Central memory CD8-positive, alpha-beta T cell (primary cell): ENCODE results near the gene NUP155.
"Not testable (repeated sequence)": the region's sequence is repeated elsewhere in the genome, so short reads cannot be mapped to it uniquely, and the experiment has no call there.

Experiments used
- ATAC-seq: fragments of 150-1000 bp; cut with Tn5 transposase; replicated peaks from 2 replicates; pipeline ENCODE4 v1.10.0; 2022; ENCODE audit warnings: mild to moderate bottlenecking, moderate FRiP score, moderate number of reproducible peaks; ENCODE audit not compliant: poor library complexity, severe bottlenecking; ENCODE audit errors: extremely low read depth
- DNase-seq, 2 donors: peaks; one replicate each; pipeline ENCODE4 v3.0.0; 2021; ENCODE audit warnings: low spot score in 2 of 2
- H3K27ac Mint-ChIP-seq: one replicate; pipeline ENCODE4 v1.8.0; 2022; ENCODE audit warnings: low read depth, mild to moderate bottlenecking, moderate library complexity, mixed read lengths
- H3K27me3 Mint-ChIP-seq: one replicate; pipeline ENCODE4 v1.8.0; 2022; ENCODE audit warnings: mixed read lengths
- H3K36me3 Mint-ChIP-seq: one replicate; pipeline ENCODE4 v1.8.0; 2022; ENCODE audit warnings: mild to moderate bottlenecking, moderate library complexity, mixed read lengths; ENCODE audit not compliant: insufficient read depth
- H3K4me1 Mint-ChIP-seq: one replicate; pipeline ENCODE4 v1.8.0; 2022; ENCODE audit warnings: mixed read lengths
- H3K4me3 Mint-ChIP-seq: one replicate; pipeline ENCODE4 v1.8.0; 2022; ENCODE audit warnings: mild to moderate bottlenecking, moderate library complexity, mixed read lengths
- H3K9me3 Mint-ChIP-seq: one replicate; pipeline ENCODE4 v1.8.0; 2022; ENCODE audit warnings: mixed read lengths

The NUP155 gene

GRCh38 chr5:37370864-37371726 lies at the start of gene NUP155:
NUP155 (minus strand) TSS chr5:37371106; CDS start chr5:37370977, 129 bp downstream.
- peaks cover 17% of the 10 kb centered on the region for H3K36me3 Mint-ChIP-seq

GRCh38 chr5:37417347-37417746 lies 46.4 kb upstream of the NUP155 start:
- DNase-seq (no peak), ATAC-seq (no peak)
- H3K9me3 Mint-ChIP-seq: no peaks in the 10 kb centered on the region
- no peak overlapping the region for H3K27ac Mint-ChIP-seq
- H3K4me1 Mint-ChIP-seq: no peaks in the 10 kb centered on the region
- H3K4me3 Mint-ChIP-seq: no peak overlapping the region
- peaks cover 14% of the 10 kb centered on the region for H3K36me3 Mint-ChIP-seq
- no peaks in the 10 kb centered on the region for H3K27me3 Mint-ChIP-seq

More at GRCh38 chr5:37370864-37371726, at the start of gene NUP155:
- no peaks in the 10 kb centered on the region for H3K27me3 Mint-ChIP-seq
- H3K9me3 Mint-ChIP-seq: no peaks in the 10 kb centered on the region
- peak within 1 kb of the TSS; percentile 100 for H3K27ac Mint-ChIP-seq
- H3K4me3 Mint-ChIP-seq: peak within 1 kb of the TSS; percentile 97
- DNase-seq (peak; percentile 68 to 71), ATAC-seq (peak; percentile 94)
- H3K4me1 Mint-ChIP-seq: peaks cover 46% of the 10 kb centered on the region

GRCh38 chr5:37415456-37415855 lies 44.5 kb upstream of the NUP155 start:
- H3K36me3 Mint-ChIP-seq: peaks cover 14% of the 10 kb centered on the region
- not testable (repeated sequence) for H3K4me1 Mint-ChIP-seq, H3K27ac Mint-ChIP-seq, H3K9me3 Mint-ChIP-seq, ATAC-seq, H3K4me3 Mint-ChIP-seq, DNase-seq, H3K27me3 Mint-ChIP-seq

GRCh38 chr5:37412515-37412914 lies 41.6 kb upstream of the NUP155 start:
- ATAC-seq (no peak), DNase-seq (no peak)
- Mint-ChIP-seq H3K4me1 (no peaks in the 10 kb centered on the region), H3K27ac (no peak overlapping the region), H3K9me3 (no peaks in the 10 kb centered on the region), H3K4me3 (no peak overlapping the region), H3K36me3 (peaks cover 21% of the 10 kb centered on the region), H3K27me3 (no peaks in the 10 kb centered on the region)

- Mint-ChIP-seq H3K9me3 (no peaks in the 10 kb centered on the region), H3K27me3 (no peaks in the 10 kb centered on the region), H3K27ac (no peak overlapping the region), H3K36me3 (peaks cover 38% of the 10 kb centered on the region), H3K4me1 (no peaks in the 10 kb centered on the region), H3K4me3 (no peak overlapping the region)
- DNase-seq: no peak
- ATAC-seq: no peak
Measured at GRCh38 chr5:37400501-37400900, 29.6 kb upstream of the NUP155 start.

- H3K4me1 Mint-ChIP-seq: peaks cover 2% of the 10 kb centered on the region
- ATAC-seq: no peak
- peak overlapping the region; percentile 13 for H3K27ac Mint-ChIP-seq
- H3K27me3 Mint-ChIP-seq: no peaks in the 10 kb centered on the region
- H3K36me3 Mint-ChIP-seq: peaks cover 54% of the 10 kb centered on the region
- DNase-seq: no peak
- no peaks in the 10 kb centered on the region for H3K9me3 Mint-ChIP-seq
- H3K4me3 Mint-ChIP-seq: no peak overlapping the region
Measured at GRCh38 chr5:37396352-37396751, 25.4 kb upstream of the NUP155 start.

- ATAC-seq (no peak), DNase-seq (no peak)
- no peak overlapping the region for H3K27ac Mint-ChIP-seq
- H3K27me3 Mint-ChIP-seq: no peaks in the 10 kb centered on the region
- peaks cover 50% of the 10 kb centered on the region for H3K36me3 Mint-ChIP-seq
- H3K4me1 Mint-ChIP-seq: peaks cover 5% of the 10 kb centered on the region
- no peaks in the 10 kb centered on the region for H3K9me3 Mint-ChIP-seq
- H3K4me3 Mint-ChIP-seq: no peak overlapping the region
Measured at GRCh38 chr5:37391591-37391990, 20.7 kb upstream of the NUP155 start.

GRCh38 chr5:37379100-37379628 lies 8.3 kb upstream of the NUP155 start, which contains the start of gene WDR70:
WDR70 (plus strand) TSS chr5:37379318; CDS start chr5:37379368, 50 bp downstream.
- not testable (repeated sequence) for H3K9me3 Mint-ChIP-seq, H3K4me1 Mint-ChIP-seq, H3K27me3 Mint-ChIP-seq
- peaks cover 26% of the 10 kb centered on the region for H3K36me3 Mint-ChIP-seq
- DNase-seq (peak; percentile 55 to 58), ATAC-seq (peak; percentile 96)
- H3K27ac Mint-ChIP-seq: peak within 1 kb of the TSS; percentile 91
- H3K4me3 Mint-ChIP-seq: peak within 1 kb of the TSS; percentile 93

GRCh38 chr5:37378066-37378465 lies 7.2 kb upstream of the NUP155 start:
- Mint-ChIP-seq H3K4me3 (peak overlapping the region; percentile 93), H3K36me3 (peaks cover 16% of the 10 kb centered on the region)
- DNase-seq, H3K4me1 Mint-ChIP-seq, ATAC-seq, H3K27ac Mint-ChIP-seq, H3K27me3 Mint-ChIP-seq, H3K9me3 Mint-ChIP-seq: not testable (repeated sequence)

- no peak overlapping the region for H3K4me3 Mint-ChIP-seq
- no peak for ATAC-seq
- H3K27me3 Mint-ChIP-seq: no peaks in the 10 kb centered on the region
Measured at GRCh38 chr5:37375091-37375490, 4.2 kb upstream of the NUP155 start.

GRCh38 chr5:37370550-37370863 lies 399 bp downstream of the NUP155 start:
- H3K27ac Mint-ChIP-seq: peak overlapping the region; percentile 100
- peak; percentile 24 for ATAC-seq
- H3K4me1 Mint-ChIP-seq: peaks cover 51% of the 10 kb centered on the region
- peak overlapping the region; percentile 97 for H3K4me3 Mint-ChIP-seq
- no peaks in the 10 kb centered on the region for H3K9me3 Mint-ChIP-seq
- no peak for DNase-seq
- peaks cover 17% of the 10 kb centered on the region for H3K36me3 Mint-ChIP-seq
- H3K27me3 Mint-ChIP-seq: no peaks in the 10 kb centered on the region

More at GRCh38 chr5:37375091-37375490, 4.2 kb upstream of the NUP155 start:
- Mint-ChIP-seq H3K9me3 (no peaks in the 10 kb centered on the region), H3K36me3 (peaks cover 18% of the 10 kb centered on the region), H3K27ac (no peak overlapping the region), H3K4me1 (peaks cover 23% of the 10 kb centered on the region)
- DNase-seq: no peak

GRCh38 chr5:37355161-37355560 lies 15.7 kb downstream of the NUP155 start:
- Mint-ChIP-seq H3K36me3 (peaks cover 47% of the 10 kb centered on the region), H3K9me3 (no peaks in the 10 kb centered on the region), H3K4me3 (no peak overlapping the region), H3K27me3 (no peaks in the 10 kb centered on the region), H3K27ac (no peak overlapping the region), H3K4me1 (no peaks in the 10 kb centered on the region)
- ATAC-seq (no peak), DNase-seq (no peak)

GRCh38 chr5:37342741-37343140 lies 28.2 kb downstream of the NUP155 start:
- peaks cover 72% of the 10 kb centered on the region for H3K36me3 Mint-ChIP-seq
- not testable (repeated sequence) for DNase-seq, H3K4me1 Mint-ChIP-seq, H3K27ac Mint-ChIP-seq, ATAC-seq, H3K9me3 Mint-ChIP-seq, H3K4me3 Mint-ChIP-seq, H3K27me3 Mint-ChIP-seq
